ENCODE measurements around the gene TRMT10C. TPM values are rescaled to one million over a fixed set of nuclear protein-coding genes. Genes with fewer than 3 reads are reported as not detected.

The TRMT10C gene
- total and polyA plus RNA-seq, 2 donors (not counting 1 experiment from before 2014, with no cell fraction given) = 13.2 to 25.3 TPM

- ChIA-PET CTCF (interaction anchor here (0.5 to 0.6 kb wide), 2 partner anchors 61 to 136 kb away, joined by 5 to 6 read pairs; no protein-coding TSS in a partner anchor), POLR2A (no interaction called here)
- Histone ChIP-seq H3K4me3 (ENCODE audit: control extremely low read depth in 1 of 5, extremely low read depth in 1 of 5, insufficient read depth in 1 of 5, low read depth in 2 of 5, low read length in 4 of 5) (no peak overlapping the region), H3K9ac (ENCODE audit: low read length) (no peak overlapping the region), H3K4me2 (replicated peaks; ENCODE audit: low read depth, low read length, poor library complexity, severe bottlenecking) (no peak overlapping the region), H3K36me3 (replicated peaks in 1 of 2; ENCODE audit: control extremely low read depth in 1 of 2, control insufficient read depth in 1 of 2, extremely low read depth in 1 of 2, insufficient read depth in 2 of 2, low read length in 1 of 2) (peaks cover 2 to 16% of the 10 kb centered on the region in 2 experiments), H4K20me1 (ENCODE audit: control insufficient read depth, insufficient read depth, low read length, poor library complexity, severe bottlenecking) (peaks cover 13% of the 10 kb centered on the region), H3K4me1 (ENCODE audit: control insufficient read depth in 2 of 2, insufficient read depth in 2 of 2, low read length in 2 of 2) (peaks cover 15% of the 10 kb centered on the region in 2 donors), H2AFZ (ENCODE audit: insufficient read depth, low read depth, low read length, poor library complexity, severe bottlenecking) (no peak overlapping the region), H3K79me2 (ENCODE audit: control insufficient read depth, insufficient read depth, low read length) (peaks cover 45% of the 10 kb centered on the region), H3K9me3 (ENCODE audit: control extremely low read depth in 1 of 3, control insufficient read depth in 2 of 3, insufficient read depth in 1 of 3, low read length in 2 of 3) (no peaks in the 10 kb centered on the region), H3K27me3 (replicated peaks in 1 of 4; ENCODE audit: control extremely low read depth in 1 of 4, control insufficient read depth in 3 of 4, insufficient read depth in 4 of 4, low read length in 3 of 4) (no peaks in the 10 kb centered on the region), H3K27ac (ENCODE audit: low read length in 2 of 2) (no peak overlapping the region)
- 86% methylated on average over 1 of the region's 6 CpGs for WGBS (ENCODE audit: insufficient coverage)
- Mint-ChIP-seq H3K27me3 (no peaks in the 10 kb centered on the region), H3K27ac (peak overlapping the region; percentile 16), H3K4me1 (peaks cover 24% of the 10 kb centered on the region), H3K9me3 (ENCODE audit: insufficient read depth) (no peaks in the 10 kb centered on the region), H3K4me3 (no peak overlapping the region)
- DNase-seq (no peak), ATAC-seq (ENCODE audit: low read depth) (no peak)
- TF ChIP-seq EZH2 (IDR thresholded peaks at IDR 0.05; ENCODE audit: borderline replicate concordance, insufficient read depth, low read depth, low read length, poor library complexity, severe bottlenecking) (no peak), CTCF (IDR thresholded peaks at IDR 0.05) (no peak)
- intact Hi-C loops (cut with micrococcal nuclease) = no loop called here
These were observed 6.1 kb downstream of the TRMT10C start for GRCh38 chr3:101567528-101568317.

Data from B cell (primary cell).